Nucleus accumbens (tissue), 56 donors: ENCODE data around the gene WNK2.
A peak's percentile ranks its signal among the peaks of the same experiment; 100 is the strongest.

Experiments
- DNase-seq, 56 donors: peaks; one replicate each; lab custom pipeline; 2025; lab: John Stamatoyannopoulos, UW

WNK2 gene

DNA sequence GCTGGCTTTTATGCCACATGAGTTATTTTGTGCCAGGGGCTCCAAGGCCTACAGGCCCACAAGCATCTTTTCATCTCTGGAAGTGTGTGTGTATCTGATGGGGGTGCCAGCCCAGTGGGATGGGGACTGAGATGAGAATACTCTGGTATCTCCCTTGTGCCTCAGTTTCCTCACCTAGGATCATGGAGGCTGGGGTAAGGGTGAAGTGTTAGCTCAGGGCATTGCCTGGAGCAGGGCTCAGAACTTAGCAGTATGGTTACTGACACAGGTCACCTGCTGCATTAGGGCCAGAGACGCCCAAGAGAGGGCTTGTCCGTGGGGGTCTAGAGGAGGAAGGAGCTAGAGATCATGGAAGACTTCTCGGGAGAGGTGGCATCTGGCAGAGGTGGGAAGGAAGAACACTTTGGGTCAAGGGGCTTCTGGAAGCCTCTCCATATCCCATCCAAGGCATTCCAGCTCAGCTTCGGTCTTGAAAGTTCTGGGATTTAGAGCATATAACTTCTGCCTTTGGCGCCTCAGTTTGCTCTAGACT lies 742 bp upstream of the WNK2 start:
- DNase-seq = no peak

DNA sequence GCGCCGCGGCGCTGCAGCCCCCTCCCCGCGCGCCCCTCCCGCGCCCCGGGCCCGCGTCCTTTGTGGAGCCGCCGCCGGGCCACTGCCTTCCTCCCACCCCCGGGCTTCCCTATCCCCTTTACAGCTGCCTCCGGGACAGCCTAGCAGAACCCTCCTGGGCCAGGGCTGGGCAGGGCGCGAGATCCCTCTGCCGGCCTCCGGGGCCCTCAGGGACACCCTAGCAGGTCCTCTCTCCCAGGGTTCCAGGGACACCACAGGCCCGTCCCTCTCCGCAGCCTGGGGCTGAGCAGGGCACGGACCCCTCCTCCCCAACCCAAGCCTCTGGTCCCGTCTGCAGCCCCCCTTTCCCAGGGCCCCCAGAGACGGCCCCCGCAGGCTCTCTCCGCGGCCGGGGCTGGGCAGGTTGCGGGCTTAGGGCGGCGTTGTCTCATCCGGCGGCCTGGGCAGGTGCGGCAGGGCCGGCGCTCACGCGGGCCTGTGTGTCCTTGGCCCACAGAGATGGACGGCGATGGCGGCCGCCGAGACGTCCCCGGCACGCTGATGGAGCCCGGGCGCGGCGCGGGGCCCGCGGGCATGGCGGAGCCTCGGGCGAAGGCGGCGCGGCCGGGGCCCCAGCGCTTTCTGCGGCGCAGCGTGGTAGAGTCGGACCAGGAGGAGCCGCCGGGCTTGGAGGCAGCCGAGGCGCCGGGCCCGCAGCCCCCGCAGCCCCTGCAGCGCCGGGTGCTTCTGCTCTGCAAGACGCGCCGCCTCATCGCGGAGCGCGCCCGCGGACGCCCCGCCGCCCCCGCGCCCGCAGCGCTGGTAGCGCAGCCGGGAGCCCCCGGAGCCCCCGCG lies 710 bp downstream of the WNK2 start:
- peak in 3 of 56 donors; percentile 24 to 49 (median 25) for DNase-seq

DNA sequence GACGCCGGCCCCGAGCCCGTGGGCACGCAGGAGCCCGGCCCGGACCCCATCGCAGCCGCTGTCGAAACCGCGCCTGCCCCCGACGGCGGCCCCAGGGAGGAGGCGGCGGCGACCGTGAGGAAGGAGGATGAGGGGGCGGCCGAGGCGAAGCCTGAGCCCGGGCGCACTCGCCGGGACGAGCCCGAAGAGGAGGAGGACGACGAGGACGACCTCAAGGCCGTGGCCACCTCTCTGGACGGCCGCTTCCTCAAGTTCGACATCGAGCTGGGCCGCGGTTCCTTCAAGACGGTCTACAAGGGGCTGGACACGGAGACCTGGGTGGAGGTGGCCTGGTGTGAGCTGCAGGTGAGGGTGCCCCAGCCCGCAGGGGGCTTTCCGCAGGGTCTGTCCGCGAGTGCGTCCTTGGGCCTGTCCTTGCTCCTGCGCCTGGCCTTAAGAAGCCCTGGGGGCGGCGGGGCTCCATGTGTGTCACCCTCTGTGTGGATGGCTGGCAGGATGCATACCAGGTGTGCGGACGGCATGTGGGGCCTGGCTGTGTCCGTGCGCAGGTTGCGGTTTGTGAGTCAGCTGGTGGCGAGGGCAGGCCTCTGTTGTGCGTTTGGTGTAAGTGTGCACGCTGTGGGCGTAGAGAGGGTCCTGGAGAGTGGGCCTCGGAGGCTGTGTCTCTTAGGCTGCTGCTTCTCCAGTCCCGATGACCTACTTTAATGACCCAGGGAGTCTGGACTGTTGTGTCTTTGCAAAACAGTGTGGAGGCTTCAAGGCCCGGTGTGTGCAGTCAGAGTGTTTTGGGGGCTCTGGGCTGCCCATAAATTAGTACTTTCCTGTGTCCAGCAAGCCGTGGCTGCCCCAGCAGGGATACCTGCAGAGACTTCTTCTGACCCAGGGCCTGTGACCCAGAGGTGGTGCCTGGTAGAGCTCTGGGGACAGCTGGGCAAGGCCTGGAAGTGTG lies 1.6 kb downstream of the WNK2 start:
- no peak for DNase-seq

DNA sequence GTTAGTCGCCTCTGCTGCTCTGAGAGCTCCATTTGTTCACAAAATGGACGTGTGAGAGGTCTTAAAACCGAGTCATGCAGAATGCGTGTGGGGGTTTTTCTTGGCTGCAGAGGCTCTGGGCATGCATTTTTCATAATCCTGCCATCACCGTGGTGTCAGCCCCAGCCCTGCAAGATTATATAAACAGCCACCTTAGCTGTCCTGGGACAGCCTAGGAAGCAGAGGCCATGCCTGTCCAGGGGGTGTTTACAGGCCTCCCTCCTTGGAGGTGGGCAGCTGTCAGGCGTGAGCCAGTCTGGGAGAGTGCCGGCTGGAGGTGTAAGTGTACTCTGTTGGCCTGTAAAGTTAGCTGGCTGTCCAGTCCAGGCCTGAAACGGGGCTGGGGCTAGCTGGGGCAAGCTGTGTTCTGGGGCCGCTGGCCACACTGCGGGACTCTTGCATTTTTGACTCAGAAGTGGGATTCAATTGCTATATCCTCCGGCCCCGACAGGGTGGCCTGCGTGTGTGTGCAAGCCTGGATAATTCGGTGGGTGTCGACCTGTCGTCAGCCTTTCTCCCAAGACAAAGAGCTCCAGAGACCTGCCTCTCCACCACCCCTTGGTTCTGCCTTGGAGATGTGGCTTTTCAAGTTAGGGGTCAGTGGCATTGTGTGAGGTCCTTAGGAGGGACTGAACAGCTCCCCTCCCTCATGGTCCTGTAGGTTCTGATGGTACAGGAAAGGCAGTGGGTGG lies 2.4 kb downstream of the WNK2 start:
- no peak for DNase-seq

DNA sequence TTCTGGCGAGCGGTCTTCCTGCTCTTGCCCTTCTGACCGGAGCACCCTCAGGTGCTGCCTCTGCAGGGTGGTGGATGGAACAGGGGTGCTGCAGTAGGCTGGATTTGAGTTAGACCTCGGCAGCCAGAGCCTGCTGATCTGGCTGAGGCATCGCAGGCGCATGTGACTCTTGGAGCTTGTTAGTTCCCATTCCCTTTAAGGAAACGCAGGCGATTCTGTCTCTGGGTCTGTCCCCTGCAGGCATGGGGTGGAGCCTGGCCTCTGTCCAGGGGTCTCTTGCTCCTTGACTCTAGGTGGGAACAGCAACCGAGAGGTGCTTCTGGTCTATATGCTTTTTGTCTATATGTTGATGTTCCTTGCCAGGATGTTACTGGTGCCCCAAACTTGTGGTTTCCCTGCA lies 3.1 kb downstream of the WNK2 start:
- DNase-seq = peak in 3 of 56 donors; percentile 14 to 24 (median 15)

DNA sequence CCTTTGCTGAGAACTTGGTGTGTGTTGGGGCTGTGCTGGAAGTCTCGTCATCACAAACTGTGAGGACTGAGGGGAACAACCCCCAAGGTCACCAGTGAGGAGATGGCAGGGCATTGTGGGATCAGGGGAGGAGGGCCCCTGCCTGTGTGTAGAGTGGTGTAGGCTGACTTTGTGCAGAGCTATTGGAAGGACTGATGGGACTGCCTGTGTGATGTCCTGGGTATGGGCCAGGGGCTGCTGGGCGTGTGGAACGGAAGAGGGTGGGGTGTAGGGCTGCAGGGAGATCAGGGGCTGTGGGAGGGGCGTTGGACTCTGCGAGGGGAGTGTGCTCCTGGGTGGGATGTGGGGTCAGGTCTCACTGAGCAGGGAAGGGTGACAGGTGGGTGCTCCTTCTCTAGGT lies 3.6 kb downstream of the WNK2 start:
- DNase-seq = no peak

DNA sequence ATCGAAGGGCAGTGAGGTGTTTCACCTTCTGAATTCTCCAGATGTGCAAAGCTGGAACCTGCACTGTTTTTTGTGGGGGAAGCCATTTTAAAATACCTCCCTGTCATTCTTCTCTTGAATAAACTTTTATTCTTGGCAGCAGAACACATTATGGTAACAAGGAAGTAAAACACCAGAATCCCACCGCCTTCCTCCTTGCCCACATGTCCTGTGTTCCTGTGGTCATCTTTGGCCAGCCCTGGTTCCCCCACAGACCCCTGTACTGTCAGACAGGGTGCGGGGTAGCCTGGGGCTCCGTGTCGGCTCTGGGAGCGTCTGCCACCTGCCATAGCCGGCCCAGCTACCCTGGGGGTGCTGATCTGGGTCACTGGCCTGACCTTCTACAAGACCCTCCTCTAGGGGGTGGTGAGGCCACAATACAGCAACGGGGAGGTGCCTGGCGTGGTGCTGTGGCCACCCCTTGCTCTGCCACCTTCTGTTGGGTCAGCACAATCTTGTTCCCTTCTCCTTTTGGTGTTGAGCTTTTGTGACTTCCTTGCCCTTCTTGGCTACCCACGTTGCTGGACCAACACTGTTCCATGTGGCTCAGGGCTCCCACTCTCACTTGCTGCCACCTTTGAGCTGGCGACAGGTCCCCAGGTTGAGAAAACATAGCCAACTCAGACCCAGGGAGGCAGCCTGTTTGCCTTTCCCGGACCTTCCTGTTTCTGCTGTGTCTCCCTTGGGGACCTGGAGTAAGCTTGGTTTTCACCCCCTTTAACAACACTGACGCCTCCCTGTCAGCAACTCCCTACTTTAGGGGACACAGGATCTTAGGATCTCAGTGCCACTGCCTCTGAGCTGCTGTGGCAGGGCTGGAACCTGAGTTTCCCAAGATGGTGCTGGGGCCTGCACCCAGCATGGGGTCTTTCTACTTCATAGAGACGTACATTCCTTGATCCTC lies 4.8 kb downstream of the WNK2 start:
- DNase-seq = no peak

DNA sequence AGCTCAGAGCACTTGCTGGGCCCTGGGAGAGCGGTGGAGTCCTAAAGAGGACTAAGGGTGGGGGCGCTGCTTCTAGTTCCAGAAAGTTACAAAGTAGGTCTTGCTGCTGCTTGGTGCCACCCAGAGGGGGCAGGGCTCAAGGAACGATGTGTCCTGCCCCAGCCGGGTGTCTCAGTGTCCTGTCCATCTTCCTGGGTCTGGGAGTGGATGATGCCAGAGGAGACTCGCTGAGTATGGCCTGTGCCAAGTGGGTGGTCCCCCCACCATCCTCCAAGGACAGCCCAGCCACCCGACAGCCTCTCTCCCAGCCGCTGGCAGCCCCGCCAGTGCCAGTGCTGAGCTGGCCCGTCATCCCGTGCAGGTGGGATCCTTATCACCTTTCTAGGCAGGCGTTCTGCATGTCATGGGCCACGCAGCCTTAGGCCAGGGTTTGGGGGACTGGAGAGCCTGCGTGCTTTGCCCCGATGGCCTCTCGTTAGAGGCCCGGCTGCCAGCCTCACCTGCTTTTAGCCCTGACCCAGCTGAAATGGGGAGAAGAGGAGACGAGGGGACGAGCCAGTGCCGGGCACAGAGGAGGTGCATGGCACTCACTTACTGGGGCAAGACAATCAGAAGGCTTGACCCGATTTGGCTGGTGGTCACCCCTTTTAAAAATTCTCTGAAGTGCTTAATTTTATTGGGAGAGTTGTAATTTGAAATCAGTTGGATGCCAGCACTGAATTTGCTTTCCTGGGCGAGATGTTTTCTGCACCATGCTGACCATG lies 5.6 kb downstream of the WNK2 start:
- DNase-seq = peak in 1 of 56 donors; percentile 31

DNA sequence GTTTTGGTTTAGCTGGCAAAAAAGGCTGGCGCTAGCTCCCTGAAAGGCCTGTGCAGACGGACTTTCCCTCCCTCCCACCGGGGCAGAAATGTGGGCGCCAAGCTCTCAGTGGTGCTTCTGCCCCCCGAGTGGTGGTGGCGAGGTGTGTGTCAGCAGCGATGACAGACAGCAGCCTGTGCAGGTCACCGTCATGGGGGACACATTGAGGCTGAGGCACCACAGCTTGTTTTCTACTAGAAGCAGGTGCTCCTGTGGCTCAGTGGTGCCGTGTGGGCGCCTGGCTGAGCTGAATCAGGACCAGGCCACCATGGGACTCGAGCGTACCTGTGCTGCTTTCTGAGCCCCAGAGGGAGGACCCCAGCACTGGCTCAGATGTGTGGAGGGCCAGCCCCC lies 6.2 kb downstream of the WNK2 start:
- no peak for DNase-seq

DNA sequence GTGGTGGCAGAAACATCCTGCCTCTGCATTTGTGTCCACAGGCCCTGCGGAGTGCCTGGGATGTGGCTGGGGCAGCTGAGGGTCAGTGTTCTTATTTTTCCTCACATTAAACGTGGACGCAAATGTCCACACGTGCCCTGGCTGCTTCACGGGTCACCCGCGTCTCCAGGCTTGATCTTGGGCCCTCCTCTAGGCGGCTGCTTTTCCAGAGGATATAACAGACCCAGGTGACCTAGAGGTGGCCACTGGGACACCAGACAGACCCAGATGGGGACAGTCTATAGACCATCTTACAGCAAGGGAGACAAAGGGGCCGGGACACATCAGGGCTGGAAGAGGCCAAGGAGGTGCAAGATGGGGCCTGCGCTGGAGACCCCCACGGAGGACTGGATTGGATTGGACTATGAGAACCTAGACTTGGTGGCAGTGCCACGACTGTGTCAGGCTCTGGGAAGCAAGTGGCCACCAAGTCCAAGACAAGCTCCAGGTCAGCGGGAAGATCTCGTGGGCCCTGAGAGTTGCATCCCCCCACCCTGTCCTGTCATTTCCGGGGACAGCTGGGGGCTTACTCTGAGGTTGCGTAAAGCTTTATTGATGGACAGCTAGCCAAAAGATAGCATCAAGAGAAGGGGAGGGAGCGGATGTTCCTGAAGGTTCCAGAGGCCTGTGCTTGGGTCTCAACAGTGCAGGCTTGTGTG lies 6.9 kb downstream of the WNK2 start:
- DNase-seq = no peak

DNA sequence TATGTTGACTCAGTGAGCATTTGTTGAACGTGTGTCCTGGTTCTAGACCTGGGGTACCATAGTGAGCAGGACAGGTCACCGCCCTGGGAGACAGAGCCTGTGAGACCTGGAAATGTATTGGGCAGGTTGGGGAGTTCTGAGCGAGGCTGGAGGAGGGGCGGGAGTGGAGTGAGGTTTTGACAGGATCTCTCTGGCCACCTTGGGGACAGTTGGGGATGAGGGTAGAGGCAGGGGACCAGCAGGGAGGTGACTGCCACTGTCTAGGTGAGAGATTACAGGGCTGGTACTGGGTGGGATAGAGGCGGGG lies 7.4 kb downstream of the WNK2 start:
- DNase-seq = no peak

DNA sequence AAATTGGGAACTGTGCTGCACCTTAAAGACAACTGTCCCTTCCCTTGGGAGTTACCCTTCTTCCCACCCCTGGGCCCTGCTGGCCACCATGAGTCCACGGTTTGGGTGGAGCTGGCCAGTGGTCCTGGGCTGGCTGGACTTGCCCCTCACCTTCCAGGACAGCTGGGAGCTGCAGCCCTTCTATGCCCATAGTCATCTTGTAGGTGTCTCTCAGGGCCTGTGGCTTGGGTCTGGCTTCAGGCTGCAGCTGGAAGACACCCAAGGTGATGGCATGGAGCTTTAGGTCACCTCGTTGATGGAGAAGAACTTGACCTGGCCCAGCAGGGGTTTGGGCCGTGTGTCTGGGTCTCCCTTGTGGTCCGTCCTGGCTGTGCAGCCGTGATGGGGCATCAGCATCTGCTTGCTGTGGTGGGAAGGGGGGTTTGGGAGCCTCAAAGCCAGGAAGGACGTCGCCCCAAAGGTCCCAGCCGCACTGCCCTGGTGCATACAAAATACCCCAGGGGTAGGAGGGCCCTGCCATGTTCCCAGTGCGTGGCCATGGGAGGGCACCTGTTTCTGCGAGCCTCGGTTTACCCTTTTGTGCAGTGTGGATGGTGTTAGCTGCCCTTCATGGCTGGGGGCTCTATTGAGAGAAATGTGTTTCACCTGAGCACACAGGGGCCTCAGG lies 8.9 kb downstream of the WNK2 start:
- no peak for DNase-seq

DNA sequence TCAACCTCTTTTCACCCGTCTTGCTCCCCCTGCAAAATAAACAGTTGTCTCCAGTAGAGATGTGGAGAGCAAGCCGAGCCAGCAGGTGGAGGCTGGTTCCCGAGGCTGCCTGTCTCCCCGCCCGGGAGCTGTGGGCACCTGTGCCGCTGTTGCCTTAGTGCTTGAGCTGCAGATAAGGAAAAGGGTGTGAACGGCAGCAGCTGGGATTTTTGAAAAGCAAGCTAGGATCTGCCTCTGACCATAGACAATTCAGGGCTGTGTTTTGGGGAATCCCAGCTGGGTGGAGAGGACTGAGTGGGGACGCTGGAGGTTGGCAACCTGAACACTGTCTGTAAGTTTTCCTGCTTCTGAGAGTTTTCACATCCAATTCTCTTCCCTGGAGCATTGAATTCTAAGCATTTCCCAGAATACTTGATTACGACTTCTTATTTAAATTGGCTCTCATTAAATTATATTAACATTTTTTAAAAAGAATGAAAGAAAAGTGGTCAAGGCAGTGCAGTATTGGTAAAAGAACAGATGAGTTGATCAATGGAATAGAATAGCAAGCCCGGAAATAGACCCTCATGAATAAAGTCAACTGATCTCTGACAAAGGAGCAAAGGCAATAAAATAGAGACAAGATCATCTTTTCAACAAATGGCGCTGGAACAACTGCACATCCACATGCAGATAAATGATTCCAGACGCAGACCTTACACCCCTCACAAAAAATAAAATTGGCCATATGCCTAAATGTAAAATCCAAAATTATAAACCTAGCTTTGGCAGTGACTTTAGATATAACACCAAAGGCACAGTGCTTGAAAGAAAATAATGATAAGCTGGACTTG lies 9.7 kb downstream of the WNK2 start:
- peak in 10 of 56 donors; percentile 7 to 61 (median 24) for DNase-seq

DNA sequence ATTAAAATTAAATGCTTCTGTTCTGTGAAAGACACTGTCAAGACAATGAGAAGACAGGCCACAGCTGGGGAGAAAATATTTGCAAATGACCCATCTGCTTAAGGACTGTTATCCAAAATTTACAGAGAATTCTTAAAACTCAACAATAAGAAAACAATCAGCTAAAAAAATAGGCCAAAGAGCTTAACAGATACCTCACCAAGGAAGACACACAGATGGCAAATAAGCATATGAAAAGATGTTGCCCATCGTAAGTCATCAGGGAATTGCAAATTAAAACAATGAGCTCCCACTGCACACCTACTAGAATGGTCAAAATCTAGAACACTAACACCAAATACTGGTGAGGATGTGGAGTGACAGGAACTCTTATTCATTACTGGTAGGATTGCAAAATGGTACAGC lies 10.3 kb downstream of the WNK2 start:
- DNase-seq = no peak

DNA sequence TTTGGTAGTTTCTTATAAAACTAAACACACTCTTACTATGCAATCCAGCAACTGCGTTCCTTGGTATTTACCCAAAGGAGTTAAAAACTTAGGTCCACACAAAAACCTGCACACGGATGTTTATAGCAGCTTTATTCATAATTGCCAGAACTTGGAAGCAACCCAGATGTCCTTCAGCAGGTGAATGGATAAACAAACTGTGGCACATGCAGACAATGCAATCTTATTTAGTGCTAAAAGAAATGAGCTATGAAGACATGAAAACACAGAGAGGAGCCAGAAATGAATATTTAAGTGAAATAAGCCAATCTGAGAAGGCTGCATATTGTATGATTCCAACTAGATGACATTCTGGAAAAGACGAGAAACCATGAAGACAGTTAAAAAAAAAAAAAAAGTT lies 10.7 kb downstream of the WNK2 start:
- no peak for DNase-seq

DNA sequence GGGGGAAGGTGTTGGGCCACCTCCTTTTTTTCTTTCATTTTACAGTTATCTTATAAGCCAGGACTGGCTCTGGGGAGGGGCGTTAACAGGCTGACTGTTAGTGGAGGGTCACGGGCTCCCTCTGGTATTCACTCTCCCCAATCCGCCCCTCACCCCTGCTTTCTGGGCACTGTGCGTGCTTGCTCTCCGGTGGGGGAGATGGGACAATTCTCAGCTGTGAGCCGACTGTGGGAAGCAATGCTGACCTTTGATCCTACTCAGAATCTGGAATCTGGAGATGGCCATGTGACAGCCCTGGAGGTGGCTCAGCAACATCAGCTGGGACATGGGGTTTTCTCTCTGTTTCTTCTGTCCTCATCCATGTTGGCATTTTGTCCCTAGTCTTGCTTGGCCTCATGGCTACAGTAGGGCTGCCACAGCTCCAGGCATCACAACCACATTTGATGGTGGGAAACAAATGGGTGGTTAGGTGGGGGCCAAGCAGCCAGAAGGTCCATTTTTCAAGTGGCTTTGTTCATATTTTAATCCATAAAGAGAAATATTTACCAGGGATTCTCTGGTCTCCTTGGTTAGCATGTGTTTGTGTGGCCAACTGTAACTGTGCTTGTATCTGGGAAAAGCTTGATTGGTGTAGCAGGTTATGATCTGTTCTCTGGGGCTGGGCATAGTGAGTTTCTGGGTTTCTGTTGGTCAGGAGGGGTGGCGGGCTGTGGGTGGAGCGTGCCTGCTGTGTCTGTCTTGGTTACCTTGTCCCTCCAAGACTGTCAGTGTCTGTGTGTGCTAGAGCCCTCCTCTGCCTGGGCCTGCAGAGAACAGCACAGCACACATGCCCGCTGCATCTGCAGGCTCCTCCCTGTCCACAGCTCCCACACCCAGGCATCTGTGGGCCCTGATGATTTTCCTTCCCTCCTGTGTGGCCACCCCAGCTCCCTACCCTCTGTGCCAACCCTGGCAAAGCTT lies 12.4 kb downstream of the WNK2 start:
- DNase-seq = no peak
